HG03064 (cell line): ENCODE measurements around the gene SLC25A13.
"Not testable (repeated sequence)": the region's sequence is repeated elsewhere in the genome, so short reads cannot be mapped to it uniquely, and the experiment has no call there.

Source experiments
- ATAC-seq: cut with Tn5 transposase; IDR thresholded peaks from one replicate; pipeline ENCODE4 v1.9.1; 2021; ENCODE audit warnings: low read depth; ENCODE audit not compliant: unreplicated experiment

The SLC25A13 gene

GRCh38 chr7:96178581-96178980, 143.3 kb downstream of the SLC25A13 start:
- ATAC-seq: no peak

- no peak for ATAC-seq
Measured at GRCh38 chr7:96177353-96177752, 144.5 kb downstream of the SLC25A13 start.

GRCh38 chr7:96174812-96175211, 147.1 kb downstream of the SLC25A13 start:
- ATAC-seq: no peak

GRCh38 chr7:96173781-96174180, 148.1 kb downstream of the SLC25A13 start:
- no peak for ATAC-seq

- ATAC-seq: no peak
Measured at GRCh38 chr7:96169439-96169838, 152.5 kb downstream of the SLC25A13 start.

GRCh38 chr7:96167424-96167823, 154.5 kb downstream of the SLC25A13 start:
- no peak for ATAC-seq

- no peak for ATAC-seq
Measured at GRCh38 chr7:96161897-96162296, 160.0 kb downstream of the SLC25A13 start.

GRCh38 chr7:96157856-96158255, 164.0 kb downstream of the SLC25A13 start:
- ATAC-seq: no peak

- ATAC-seq: not testable (repeated sequence)
Measured at GRCh38 chr7:96154506-96154905, 167.4 kb downstream of the SLC25A13 start.

- no peak for ATAC-seq
Measured at GRCh38 chr7:96152706-96153105, 169.2 kb downstream of the SLC25A13 start.

- no peak for ATAC-seq
Measured at GRCh38 chr7:96151889-96152288, 170.0 kb downstream of the SLC25A13 start.

- no peak for ATAC-seq
Measured at GRCh38 chr7:96144260-96144526, 177.7 kb downstream of the SLC25A13 start.

- ATAC-seq: no peak
Measured at GRCh38 chr7:96143495-96144259, 178.2 kb downstream of the SLC25A13 start.

- ATAC-seq: no peak
Measured at GRCh38 chr7:96136600-96137239, 185.2 kb downstream of the SLC25A13 start.

GRCh38 chr7:96135241-96135640, 186.7 kb downstream of the SLC25A13 start:
- ATAC-seq: no peak

GRCh38 chr7:96131525-96131924, 190.4 kb downstream of the SLC25A13 start:
- no peak for ATAC-seq

- no peak for ATAC-seq
Measured at GRCh38 chr7:96127746-96128145, 194.2 kb downstream of the SLC25A13 start.

GRCh38 chr7:96126382-96126781, 195.5 kb downstream of the SLC25A13 start:
- no peak for ATAC-seq

GRCh38 chr7:96122746-96123145, 199.2 kb downstream of the SLC25A13 start:
- ATAC-seq: no peak

- ATAC-seq: no peak
Measured at GRCh38 chr7:96121752-96122151, 200.1 kb downstream of the SLC25A13 start.

- ATAC-seq: no peak
Measured at GRCh38 chr7:96120445-96121225, 201.3 kb downstream of the SLC25A13 start.
